ENCODE measurements around the gene SLC40A1.
"Not testable (repeated sequence)": the region's sequence is repeated elsewhere in the genome, so short reads cannot be mapped to it uniquely, and the experiment has no call there.

The SLC40A1 gene

DNA sequence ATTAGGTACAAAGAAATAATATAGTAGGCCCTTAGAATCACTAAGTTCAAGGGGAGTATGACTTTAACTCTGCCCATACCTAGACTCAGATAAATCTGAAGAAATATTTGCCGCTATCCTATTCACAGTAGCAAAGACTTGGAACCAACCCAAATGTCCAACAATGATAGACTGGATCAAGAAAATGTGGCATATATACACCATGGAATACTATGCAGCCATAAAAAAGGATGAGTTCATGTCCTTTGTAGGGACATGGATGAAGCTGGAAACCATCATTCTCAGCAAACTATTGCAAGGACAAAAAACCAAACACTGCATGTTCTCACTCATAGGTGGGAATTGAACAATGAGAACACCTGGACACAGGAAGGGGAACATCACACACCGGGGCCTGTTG, 21.1 kb upstream of the SLC40A1 start:
- DNase-seq, result not testable (repeated sequence)

DNA sequence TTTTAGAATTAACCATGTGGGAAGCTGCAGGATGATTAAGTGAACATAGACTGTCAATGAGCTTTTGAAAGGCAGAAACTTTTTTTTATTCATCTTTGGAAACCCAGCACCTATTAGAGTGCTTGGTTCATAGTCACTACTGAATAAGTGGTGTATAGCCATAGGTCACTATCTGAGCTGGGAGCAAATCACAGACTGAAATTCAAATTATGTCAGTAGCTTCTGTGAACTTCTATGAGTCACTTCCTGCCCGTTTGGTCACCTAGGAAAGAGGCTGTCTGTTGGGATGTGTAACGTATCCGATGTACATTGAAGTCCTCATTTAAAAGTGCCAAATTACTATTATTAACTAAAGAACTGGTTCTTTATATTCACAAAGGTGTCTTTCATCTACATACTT, 20.5 kb upstream of the SLC40A1 start:
- no peak for DNase-seq

DNA sequence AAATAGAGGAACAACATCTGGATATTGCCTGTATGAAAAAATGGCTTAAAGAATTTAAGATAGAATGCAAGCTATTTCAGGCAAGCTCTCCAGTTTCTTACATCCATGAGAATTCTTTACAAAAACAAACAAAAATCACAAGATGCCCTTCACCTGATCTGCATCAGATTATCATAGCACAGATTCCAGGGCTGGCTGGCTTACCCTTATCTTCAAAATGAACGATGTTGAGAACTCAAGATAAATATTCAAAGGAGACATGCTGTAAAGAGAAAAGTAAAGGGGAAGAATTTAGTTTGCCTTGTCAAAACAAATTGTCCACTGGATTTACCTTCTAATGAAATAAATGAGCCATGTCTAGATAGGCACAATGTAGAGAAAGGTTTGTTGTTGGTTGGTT, 18.7 kb upstream of the SLC40A1 start:
- no peak for DNase-seq

DNA sequence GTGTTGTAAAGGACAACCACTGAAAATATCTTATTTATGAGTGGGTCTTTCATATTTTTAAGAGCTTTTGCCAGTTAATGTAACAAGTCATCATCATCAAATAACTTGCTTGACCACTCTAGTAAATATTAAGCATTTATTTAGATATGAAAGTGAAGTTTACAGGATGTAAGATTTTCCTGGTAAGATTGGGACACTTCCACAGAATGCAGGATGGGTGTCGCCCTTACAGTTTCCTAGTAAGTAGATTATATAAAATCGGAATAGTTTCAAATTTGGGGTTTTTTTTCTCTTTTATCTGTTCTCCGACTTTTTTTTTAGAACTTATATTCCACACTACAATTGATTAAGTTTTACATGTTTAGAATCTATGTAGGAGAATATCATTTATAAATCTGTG, 14.8 kb upstream of the SLC40A1 start:
- DNase-seq, result no peak

DNA sequence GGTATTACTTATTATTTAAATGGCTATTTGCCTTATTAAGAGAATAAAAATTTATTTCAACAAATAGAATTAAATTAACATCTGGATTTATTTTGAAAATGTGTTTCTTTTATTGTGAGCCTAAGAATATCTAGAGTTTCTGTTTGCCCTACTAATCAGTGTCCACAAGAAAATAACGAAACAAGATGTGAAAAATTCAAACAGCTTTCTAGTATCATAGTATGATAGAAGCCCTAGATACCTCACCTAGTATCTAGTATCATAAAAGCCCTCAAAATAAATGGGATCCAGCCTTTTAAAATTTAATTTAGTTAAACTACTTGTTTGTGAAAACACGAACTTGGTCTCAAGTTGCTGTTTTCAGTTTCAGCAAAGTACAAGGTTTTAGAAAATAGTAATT, 13.7 kb upstream of the SLC40A1 start:
- DNase-seq, result no peak

DNA sequence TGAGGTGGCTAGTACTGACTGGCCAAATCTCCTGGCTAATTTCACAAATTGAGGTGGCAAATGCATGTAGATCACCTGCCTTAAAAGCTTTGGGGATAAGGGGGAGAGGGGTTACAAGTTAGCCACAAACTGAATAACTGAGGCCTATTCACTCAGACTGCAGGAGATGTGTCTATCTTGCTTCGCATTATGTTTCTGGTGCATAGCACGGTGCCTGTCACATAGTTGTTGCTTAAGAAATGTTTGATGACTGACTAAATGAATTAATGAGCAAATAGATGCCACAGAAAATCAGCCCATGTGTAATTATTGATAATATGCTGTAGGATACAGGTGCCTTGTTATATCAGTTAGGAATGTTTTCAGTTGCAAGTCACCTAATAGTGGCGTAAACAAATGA, 12.5 kb upstream of the SLC40A1 start:
- no peak for DNase-seq

DNA sequence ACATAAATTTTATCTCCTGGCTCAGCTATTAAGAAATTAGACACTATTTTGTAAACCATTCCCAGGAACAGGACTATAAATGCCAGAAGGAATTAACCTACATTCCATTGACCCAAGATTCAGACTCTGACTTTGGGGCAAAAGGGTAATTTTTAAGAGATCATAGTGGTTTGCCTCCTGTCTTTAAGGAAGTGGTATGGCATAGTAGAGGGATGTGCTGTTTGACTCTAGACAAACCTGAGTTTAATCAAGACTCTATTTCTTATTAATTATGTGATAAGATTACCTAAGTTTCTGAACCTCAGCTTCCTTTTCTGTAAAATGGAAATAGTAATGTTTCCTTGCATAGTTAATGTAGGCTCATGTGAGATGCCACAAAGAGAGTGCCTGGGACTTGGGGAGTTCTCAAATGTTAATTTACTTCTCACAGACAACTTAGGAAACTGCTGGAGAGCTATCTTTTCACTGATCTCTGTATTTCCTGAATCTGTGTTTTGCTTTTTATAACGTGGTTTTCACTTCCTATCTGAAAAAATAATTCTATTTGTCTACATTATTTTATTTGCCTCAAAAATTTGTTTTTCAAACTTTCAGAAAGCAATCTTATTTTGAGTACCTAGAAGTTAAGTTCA, 11.9 kb upstream of the SLC40A1 start:
- DNase-seq, result no peak

DNA sequence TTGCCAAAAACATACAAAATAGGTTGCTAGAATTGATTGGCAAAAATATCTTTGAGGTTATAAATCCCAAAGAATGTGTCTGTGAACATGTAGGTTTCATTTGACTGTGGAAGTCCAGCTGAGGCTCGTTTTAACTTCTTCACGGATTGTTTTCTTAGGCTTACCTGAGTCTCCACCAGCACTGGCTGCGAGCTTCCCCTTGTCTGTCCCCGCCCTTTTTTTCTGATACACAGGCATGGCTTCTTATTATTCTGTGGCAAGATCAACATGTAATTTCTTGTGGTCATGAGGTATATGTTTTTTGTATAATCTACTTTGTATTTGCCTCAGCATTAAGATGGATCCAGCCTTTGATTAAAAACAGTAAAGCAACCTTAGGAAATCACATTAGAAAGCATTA, 7.2 kb upstream of the SLC40A1 start:
- DNase-seq, result no peak

DNA sequence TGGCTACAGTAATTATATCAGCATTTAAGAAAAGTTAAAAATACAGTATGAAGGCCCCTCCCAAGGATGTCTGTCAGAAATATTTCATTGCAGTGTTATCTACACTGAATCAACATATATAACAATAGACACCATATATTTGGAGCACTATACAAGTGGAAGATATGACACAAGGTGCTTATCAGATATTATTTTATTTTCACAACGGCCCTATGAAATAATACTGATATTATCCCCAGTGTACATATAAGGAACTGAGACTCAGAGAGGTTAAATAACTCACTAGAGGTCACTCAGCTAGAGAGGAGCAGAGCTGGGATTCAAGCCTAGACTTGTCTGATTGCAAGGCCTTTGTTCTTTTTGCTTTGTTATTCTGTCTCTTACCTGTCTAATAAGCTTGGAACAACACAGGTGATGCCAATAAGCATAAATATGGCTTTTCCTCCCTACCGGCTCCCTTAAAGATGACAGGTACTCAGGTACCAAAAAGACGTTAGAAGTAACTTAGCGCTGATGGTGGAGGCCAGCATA, 4.7 kb upstream of the SLC40A1 start:
- DNase-seq, result no peak

DNA sequence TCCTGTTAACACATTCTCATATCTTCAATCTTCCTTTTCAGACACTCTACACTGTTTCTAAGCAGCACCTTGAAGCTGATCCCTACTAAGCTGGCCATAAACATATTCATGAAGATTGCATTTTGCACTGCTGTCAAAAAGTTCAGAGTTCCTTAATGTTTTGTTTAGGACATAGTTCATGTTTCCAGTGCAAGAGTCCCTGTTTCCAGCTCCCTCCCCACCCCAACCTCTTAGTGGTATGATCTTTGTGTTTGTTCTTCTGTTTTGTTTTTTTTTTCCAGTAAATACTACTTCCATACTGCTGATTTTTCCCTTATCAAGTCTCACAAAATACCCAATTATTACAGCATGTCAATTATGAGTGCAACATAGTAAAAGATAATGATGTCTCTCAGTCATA, 4.1 kb upstream of the SLC40A1 start:
- no peak for DNase-seq

DNA sequence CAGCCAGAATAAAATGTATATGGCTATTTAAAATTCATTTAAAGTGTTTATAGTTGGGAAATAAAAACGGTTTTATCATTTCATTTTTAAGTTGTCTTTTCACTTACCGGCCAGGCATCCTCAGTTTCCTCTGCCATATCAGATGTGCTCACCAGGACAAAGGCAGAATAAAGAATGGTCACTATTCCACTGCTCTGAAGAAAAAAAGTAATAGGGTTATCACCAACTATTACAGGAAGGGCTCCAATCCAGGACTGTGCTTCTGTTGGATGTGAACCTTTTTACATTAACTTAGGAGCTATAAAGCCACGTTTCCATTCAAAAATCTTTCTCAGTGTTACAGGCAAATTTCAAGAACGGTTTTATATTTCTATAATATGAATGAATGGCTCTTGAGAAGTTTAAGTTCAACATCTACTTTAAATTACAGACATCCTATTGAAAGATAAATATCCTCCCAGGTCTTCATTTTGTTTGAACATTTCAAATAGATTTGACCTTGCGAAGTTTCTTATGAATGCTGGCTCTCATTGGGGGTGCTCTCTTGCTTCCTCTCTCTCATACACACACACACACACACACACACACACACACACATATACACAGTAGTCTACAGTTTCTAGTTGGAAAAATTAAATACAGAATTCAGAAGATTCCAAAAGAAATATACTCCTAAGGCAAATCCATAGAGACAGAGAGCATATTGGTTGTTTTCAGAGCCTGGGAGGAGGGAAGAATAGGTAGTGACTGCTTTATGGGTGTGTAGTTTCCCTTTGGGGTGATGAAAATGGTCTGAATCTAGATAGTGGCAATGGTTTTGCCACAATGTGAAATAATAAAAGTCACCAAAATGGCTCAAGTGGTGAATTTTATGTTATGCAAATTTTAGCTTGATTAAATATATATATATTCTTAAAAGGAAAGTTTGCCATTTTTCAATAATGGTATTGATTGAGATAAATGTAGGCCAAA, 2.9 kb upstream of the SLC40A1 start:
- no peak for DNase-seq

DNA sequence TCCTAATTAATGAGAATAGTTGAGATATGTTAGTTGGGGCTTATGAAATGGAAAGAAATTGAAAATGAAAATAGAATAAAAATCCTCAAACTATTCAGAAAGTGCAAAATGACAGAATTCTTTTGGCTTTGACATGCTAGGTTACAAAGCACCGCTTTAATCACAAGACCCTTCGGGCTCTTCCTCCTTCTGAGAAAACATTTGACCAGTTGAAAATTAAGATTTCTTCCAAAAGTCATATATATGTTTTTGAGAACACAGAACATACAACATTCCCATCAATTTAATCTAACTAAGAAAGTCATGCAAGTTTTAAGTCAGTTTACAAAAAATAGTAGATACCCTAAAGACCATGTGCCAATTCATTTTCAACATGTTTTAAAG, 2.2 kb upstream of the SLC40A1 start:
- no peak for DNase-seq

DNA sequence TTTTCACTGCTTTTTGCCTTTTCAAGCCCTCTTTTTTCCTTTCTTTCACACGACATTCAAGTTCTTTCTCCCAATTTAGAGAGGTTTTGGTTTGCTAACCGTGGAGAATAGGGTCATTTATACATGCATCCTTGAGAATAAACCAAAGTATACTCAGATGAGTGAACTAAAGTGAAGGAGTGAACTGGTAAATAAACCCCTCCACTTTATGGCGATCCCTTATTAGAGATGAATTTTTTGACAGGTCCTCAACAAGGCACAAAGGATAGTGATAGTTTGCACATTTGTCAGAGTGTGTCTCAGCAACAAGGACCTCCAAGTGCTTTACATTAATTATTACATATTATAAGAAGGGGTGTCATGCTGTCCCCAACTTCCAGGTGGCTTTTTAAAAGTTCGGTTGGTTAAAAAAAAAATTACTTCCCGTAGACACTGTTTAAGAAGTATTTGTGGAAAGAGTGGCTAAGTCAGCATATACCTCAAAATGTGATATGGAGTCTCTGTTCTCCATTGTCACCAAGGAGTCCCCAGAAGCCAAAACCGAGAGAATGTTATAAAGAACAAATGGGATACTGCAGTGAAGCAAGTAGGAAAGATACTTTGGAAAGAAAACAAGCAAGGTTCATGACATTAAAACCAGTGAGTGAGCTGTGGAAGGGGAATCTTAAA, 1.7 kb upstream of the SLC40A1 start:
- DNase-seq, result no peak

DNA sequence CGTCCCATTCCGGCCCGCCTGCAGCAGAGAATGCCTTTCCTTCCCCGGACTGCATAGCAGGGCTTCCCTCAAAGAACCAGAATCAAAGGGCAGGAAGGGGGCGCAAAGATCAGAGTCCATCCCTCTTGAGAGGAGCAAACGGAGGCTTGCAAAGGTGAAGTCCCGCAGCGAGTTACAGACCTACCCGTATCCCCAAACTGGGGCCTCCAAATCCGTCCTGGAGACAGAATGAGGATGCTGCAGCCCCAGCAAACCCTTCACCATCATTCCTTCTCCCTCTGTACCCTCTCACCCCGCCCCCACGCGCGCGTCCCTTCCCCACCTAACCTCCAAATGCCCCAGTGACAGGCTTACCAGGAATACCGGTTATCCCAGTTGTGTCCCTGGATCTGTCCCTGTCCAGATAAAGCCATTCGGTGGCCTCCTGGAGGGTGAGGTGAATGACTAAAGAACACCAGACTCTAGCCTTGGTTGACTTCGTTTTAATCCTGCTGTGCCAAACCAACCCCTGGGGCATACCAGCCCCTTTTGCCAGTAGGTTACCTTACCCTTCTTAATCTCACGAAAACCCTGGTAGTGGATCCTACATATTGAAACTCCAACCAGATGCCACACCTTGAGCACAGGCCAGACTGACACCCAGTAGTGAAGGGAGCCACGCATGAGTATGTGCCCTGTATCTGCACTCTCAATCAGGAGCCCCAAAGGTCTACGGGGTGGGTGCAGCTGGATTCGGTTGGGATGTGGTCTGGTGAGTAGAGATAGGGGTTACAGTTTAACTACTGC, 961 bp upstream of the SLC40A1 start:
- no peak for DNase-seq

DNA sequence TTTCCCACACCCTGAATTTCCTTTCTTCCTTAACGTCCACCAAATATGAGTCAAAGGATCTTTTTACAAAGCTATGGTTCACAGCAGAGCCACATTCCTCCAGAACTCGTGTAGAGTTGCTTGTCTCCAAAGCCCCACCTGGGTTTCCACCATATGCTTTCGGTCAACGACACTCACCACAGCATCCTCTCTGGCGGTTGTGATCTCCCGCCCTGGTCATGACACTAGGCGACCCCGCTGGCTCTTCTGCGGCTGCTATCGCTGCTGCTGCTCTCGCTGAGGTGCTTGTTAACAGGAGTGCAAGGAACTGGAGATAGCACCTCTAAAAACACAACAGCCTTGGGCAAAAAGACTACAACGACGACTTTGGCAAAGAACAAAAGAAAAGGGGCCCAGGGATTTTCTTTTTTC, 340 bp downstream of the SLC40A1 start:
- no peak for DNase-seq

DNA sequence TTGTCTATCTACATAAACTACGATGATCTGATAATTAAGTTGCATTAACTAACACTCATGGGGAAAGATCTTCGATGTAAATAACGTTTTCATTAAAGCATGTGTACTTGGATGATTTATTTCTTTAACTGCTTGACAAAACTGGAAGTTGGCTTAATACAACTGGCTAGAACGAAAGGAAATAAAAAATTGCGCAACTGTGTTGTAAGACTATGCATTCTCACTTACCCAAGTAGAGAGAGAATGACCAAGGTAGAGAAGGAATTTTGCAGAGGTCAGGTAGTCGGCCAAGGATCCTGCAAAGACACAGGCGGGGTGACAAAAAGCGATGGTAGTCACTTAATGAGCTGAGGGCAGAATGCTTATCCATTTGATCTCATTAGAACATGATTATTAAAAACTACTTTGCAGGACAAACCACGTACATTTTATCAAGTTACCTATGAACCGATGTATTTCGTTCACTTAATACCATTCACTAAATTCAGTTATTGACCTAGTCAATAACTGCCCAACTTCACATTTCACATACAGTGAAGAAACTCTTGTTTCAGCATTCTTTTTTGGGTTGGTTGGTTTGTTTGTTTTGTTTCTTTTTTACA, 900 bp downstream of the SLC40A1 start:
- peak; percentile 23 for DNase-seq

DNA sequence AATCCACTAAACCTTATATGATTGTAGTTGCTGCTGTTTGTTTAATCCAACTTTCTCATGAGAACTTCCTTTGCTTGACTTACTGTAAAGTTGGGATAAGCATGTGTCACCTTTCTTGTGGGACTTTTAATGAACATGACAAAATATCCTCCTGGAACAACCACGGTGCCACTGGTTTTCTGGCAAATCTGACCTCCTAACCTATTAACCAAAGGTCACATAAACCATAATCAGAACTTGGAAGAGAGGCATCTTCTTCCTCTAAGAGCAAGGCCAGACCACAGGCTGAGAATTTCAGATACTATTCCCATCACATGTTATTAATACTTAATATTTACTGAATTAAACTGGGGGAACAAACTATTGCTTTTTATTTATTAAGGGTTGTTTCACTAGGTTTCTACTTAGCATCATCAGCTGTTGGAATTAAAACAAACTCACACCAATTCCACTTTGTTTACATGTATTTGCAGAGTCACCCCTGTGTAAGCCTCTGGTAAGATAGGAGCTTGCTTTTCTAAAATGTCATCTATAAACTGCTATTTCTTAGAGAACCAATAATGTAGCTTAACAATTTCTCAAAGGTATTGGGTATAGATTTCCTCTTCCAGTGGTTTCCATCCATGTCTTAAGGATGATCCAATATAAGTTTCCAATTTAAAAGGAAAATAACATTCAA, 2.2 kb downstream of the SLC40A1 start:
- DNase-seq, result no peak

DNA sequence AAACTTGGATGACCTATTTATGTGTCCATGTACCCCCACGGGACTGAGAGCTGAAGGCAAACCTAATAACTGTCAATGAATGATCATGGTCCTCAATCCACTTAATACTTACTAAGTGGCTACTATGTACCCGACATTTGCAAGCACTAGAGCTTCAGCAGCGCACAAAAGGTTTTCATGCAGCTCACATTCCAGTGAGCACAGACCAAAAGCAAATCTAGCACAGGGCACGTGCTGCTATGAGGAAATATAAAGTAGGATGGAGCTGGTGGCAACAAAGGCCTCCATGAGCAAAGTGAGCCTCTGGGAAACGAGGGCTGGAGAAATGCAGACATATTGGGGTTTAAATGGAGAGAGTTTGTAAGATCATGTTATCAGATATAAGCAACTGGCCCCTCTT, 3.5 kb downstream of the SLC40A1 start:
- no peak for DNase-seq

DNA sequence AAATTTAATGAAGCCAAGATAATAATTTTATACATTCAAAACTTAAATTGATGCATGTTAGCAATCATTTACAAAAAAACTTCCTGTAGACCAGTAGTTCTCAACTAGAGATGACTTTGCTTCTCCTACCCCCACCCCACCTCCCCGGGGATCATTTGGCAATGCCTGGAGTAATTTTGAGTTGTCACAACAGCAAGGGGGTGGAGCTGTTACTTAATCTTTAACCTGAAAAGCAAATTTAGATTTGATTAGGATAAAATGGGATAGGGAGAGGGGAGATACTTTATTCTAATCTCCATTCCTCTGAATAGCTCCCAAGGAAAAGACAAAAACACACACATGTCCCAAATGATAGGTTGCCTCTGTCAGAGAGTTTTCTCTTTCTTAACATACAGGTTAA, 4.2 kb downstream of the SLC40A1 start:
- DNase-seq, result no peak

DNA sequence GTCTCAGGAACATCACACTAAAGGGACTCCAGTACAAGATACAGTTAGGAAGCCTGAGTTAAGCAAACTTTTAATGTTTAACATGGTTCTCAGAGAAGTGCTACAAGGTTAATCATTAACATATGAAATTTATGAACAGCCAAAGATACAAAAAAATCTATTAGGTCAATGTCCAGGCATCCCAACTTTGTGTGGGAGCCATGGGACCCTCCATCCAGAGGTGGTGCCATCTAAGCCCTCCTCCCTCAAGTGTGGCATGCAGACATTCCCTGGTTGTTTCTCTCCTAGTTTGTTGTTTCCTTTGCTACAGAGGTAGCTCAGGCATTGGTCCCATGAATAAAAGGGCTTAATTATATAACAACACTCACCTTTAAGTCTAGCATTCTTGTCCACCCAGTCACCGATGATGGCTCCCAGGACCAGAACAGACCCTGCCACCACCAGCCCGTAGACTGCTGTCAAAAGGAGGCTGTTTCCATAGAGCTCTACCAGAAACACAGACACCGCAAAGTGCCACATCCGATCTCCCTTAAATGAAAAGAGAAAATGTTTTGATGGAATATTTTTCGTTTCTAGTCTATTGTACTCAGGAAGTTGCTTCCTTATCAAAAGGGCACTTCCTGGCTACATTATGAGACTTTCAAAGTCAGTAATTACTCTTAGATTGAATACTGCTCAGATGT, 5.7 kb downstream of the SLC40A1 start:
- peak; percentile 30 for DNase-seq

DNA sequence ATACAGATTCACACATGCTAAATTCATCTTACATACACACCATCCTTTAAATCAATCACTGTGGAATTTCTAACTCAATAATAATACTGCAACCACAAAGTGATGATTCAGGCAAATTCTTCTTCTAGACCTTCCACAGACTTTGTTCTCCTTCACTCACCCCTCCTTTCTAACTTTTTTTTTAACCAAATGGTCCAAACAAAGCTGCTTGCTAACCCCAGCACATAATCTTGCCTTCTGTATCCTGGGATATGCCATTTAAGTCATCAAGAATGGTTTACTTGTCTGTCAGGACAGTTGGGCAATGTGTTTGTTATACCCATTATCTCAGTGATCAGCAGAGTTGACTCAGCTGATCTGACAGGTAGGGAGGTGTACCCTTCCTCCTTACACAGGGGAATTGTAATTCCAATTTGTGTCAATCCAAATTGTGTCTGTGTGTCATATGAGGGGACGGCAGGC, 10.0 kb downstream of the SLC40A1 start:
- DNase-seq, result no peak
